Neural cell (in vitro differentiated cells): Measurements from ENCODE around the gene PIK3R6.

ENCODE experiments used
- RAD21 ChIP-seq: fragments of 450-650 bp; conservative IDR thresholded peaks from 2 replicates; pipeline ENCODE4 v1.6.1; 2014; ENCODE audit warnings: antibody characterized with exemption, mild to moderate bottlenecking, moderate library complexity
- TF ChIP-seq, protein P1 (sequence below): fragments of 450-650 bp; IDR thresholded peaks from 2 replicates; pipeline ENCODE4 v1.5.1; 2014; ENCODE audit warnings: antibody characterized with exemption, mild to moderate bottlenecking, moderate library complexity; ENCODE audit not compliant: poor library complexity, severe bottlenecking

DNA sequence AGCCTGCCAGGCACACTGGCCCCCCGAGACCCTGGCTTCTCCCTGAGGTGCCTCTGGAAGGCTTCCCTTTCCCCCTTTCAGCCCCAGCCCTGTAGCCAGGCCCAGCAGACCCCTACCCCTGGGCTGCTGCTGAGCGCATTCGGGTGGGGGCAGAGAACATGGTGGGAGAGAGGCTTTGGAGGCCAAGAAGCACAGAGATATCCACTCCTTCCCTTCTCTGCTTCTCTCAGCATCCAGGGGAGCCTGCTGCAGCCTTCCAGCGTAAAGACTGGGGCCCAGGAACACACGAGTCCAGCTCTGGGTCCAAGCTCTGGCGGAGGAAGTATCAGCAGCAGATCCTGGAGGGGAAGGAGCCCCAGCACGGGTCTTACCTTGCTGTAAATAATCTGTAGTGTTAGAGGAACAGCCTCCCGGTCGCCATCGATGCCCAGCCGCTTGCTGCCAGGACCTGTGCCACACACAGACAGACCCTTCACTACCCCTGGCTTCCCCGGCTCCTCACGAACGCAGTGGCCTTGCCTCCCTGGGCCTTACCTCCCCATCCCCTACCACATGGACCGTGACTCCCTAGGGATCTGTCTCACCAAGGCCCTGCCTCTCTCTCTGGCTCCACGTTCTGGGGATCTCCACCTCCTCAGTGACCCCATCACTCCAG lies 17.0 kb upstream of the PIK3R6 start:
- no peak for TF ChIP-seq RAD21
- TF ChIP-seq, protein P1, sequence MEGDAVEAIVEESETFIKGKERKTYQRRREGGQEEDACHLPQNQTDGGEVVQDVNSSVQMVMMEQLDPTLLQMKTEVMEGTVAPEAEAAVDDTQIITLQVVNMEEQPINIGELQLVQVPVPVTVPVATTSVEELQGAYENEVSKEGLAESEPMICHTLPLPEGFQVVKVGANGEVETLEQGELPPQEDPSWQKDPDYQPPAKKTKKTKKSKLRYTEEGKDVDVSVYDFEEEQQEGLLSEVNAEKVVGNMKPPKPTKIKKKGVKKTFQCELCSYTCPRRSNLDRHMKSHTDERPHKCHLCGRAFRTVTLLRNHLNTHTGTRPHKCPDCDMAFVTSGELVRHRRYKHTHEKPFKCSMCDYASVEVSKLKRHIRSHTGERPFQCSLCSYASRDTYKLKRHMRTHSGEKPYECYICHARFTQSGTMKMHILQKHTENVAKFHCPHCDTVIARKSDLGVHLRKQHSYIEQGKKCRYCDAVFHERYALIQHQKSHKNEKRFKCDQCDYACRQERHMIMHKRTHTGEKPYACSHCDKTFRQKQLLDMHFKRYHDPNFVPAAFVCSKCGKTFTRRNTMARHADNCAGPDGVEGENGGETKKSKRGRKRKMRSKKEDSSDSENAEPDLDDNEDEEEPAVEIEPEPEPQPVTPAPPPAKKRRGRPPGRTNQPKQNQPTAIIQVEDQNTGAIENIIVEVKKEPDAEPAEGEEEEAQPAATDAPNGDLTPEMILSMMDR: no peak
